Adrenal gland (tissue), 5 donors: Measurements from ENCODE around the gene MADD.

ENCODE experiments used
- CTCF ChIP-seq, 6 experiments: fragments of 450-650 bp in 4 of 6; fragments of 200-600 bp in 2 of 6; sonication (generic) in 1 of 6; IDR thresholded peaks; 1 replicate in 5 of 6; 2 replicates in 1 of 6; pipeline versions ENCODE4 v1.5.1 to v1.8.0; 2016 to 2021; ENCODE audit warnings: antibody characterized with exemption in 6 of 6, mild to moderate bottlenecking in 2 of 6, moderate library complexity in 1 of 6
- POLR2A ChIP-seq, 2 donors: fragments of 450-650 bp; IDR thresholded peaks; one replicate each; pipeline ENCODE4 v1.6.1; 2017; ENCODE audit warnings: antibody characterized with exemption in 2 of 2, mild to moderate bottlenecking in 2 of 2, moderate library complexity in 1 of 2
- donor health status: DM: no; HTN: no; CAD: no.

GRCh38 chr11:47270331-47271271 lies 668 bp downstream of the MADD start:
- peak; percentile 41 to 46 for TF ChIP-seq POLR2A (IDR thresholded peaks at IDR 0.05)
- TF ChIP-seq CTCF (IDR thresholded peaks at IDR 0.05): no peak
